ENCODE data around the gene SLC24A3. TPM values are rescaled to one million over a fixed set of nuclear protein-coding genes. Genes with fewer than 3 reads are reported as not detected.

SLC24A3 gene
- total and polyA plus RNA-seq, 2 experiments from 2014 or later, result 0.81 to 2.5 TPM

DNA sequence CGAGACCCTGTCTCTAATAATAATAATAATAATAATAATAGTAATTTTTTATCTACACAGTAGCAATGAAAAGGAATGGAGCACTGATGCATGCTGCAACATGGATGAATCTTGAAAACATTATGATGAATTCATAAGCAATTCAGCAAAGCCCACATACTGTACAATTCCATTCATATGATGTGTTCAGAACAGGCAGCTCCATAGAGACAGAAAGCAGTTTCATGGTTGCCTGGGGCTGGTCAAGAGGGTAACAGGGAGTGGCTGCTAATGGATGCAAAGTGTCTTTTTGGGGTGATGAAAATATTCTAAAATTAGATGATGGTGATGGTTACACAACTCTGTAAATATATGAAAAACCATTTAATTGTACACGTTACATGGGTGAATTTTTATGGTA lies 43.6 kb downstream of the SLC24A3 start:
- no peaks in the 10 kb centered on the region for H3K4me1 ChIP-seq (ENCODE audit: insufficient read depth)
- no peaks in the 10 kb centered on the region for H3K9me3 Mint-ChIP-seq
- no peak overlapping the region for H3K4me2 ChIP-seq
- H3F3A ChIP-seq (replicated peaks; ENCODE audit: low read depth), result no peaks in the 10 kb centered on the region
- TF ChIP-seq ZNF331 (CRISPR knock-in tag; IDR thresholded peaks at IDR 0.05; ENCODE audit: low read depth) (no peak), ZNF114 (CRISPR knock-in tag; IDR thresholded peaks at IDR 0.05) (no peak)
- TF ChIP-seq, protein P1, sequence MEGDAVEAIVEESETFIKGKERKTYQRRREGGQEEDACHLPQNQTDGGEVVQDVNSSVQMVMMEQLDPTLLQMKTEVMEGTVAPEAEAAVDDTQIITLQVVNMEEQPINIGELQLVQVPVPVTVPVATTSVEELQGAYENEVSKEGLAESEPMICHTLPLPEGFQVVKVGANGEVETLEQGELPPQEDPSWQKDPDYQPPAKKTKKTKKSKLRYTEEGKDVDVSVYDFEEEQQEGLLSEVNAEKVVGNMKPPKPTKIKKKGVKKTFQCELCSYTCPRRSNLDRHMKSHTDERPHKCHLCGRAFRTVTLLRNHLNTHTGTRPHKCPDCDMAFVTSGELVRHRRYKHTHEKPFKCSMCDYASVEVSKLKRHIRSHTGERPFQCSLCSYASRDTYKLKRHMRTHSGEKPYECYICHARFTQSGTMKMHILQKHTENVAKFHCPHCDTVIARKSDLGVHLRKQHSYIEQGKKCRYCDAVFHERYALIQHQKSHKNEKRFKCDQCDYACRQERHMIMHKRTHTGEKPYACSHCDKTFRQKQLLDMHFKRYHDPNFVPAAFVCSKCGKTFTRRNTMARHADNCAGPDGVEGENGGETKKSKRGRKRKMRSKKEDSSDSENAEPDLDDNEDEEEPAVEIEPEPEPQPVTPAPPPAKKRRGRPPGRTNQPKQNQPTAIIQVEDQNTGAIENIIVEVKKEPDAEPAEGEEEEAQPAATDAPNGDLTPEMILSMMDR (conservative IDR thresholded peaks at IDR 0.05; ENCODE audit: low read depth in 2 of 2), result no peak
- H3K4me3 ChIP-seq, result no peak overlapping the region
- no peaks in the 10 kb centered on the region for H3K27me3 ChIP-seq (ENCODE audit: insufficient read depth)
- peaks cover 11% of the 10 kb centered on the region; the same call in 2 of the 3 replicates for H3K4me1 Mint-ChIP-seq
- H3K4me3 Mint-ChIP-seq, result no peak overlapping the region
- H3K27ac Mint-ChIP-seq, result no peak overlapping the region
- ATAC-seq, result no peak
- H3K27me3 Mint-ChIP-seq (ENCODE audit: insufficient read depth, low read depth, poor library complexity), result no peaks in the 10 kb centered on the region
- DNase-seq (ENCODE audit: low spot score), result no peak
- H3K36me3 Mint-ChIP-seq (ENCODE audit: low read depth), result no peaks in the 10 kb centered on the region
- no peaks in the 10 kb centered on the region for H4K20me1 ChIP-seq (replicated peaks; ENCODE audit: insufficient read depth)
- H2AFZ ChIP-seq, result no peak overlapping the region
- H3K27ac ChIP-seq (ENCODE audit: low read depth), result no peak overlapping the region
- H3K36me3 ChIP-seq (ENCODE audit: insufficient read depth), result no peaks in the 10 kb centered on the region
- peaks cover 6% of the 10 kb centered on the region for H3K9me2 ChIP-seq (ENCODE audit: insufficient read depth)
- H3K79me2 ChIP-seq (replicated peaks; ENCODE audit: insufficient read depth), result no peaks in the 10 kb centered on the region

DNA sequence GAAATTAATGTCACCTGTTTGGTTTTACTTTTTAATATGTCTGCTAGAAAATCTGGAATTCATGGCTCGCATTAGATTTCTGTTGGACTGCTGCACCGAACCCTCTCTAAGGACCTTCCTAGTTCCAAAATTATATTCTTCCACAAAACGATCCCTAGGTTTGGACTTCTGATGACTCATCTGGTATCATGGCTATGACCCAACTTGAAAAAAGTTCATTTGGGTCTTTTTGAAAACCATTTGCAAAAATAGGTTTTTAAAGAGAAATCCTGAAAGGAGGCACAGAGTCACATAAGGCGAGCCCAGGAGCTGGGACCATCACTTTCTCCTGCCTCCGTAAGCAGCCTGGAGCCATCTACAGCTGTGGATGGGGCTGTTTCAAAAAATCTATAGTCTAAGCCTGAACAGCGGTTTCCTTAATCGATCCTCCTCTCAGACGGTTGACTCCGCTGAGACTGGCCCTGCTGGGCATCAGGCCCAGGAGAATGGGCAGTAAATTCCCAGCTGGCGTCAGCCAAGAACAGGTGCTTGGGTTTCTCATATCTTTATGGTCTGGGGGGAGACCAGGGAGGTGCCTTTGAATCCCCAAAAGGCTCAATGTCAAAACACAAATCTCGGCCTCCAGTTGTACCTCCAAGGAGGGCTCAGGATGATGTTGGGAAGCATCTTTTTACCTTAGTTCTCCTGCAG lies 44.6 kb downstream of the SLC24A3 start:
- H3K4me1 ChIP-seq (ENCODE audit: insufficient read depth), result no peaks in the 10 kb centered on the region
- peaks cover 2% of the 10 kb centered on the region for H3K27me3 Mint-ChIP-seq (ENCODE audit: insufficient read depth, low read depth, poor library complexity)
- H3K9me3 Mint-ChIP-seq, result no peaks in the 10 kb centered on the region
- H3K27me3 ChIP-seq (ENCODE audit: insufficient read depth), result no peaks in the 10 kb centered on the region
- no peaks in the 10 kb centered on the region for H4K20me1 ChIP-seq (replicated peaks; ENCODE audit: insufficient read depth)
- H3K4me1 Mint-ChIP-seq, result peaks cover 9% of the 10 kb centered on the region; the same call in 2 of the 3 replicates
- peaks cover 6% of the 10 kb centered on the region for H3K9me2 ChIP-seq (ENCODE audit: insufficient read depth)
- DNase-seq (ENCODE audit: low spot score), result no peak
- H3K27ac ChIP-seq (ENCODE audit: low read depth), result no peak overlapping the region
- H2AFZ ChIP-seq, result no peak overlapping the region
- no peaks in the 10 kb centered on the region for H3K36me3 ChIP-seq (ENCODE audit: insufficient read depth)
- no peak for ATAC-seq
- TF ChIP-seq JUNB (IDR thresholded peaks at IDR 0.05; ENCODE audit: unreplicated experiment) (no peak), STAT1 (IDR thresholded peaks at IDR 0.05; ENCODE audit: unreplicated experiment) (no peak), CREB1 (CRISPR knock-in tag; IDR thresholded peaks at IDR 0.05; ENCODE audit: low read depth) (no peak), NANOG (IDR thresholded peaks at IDR 0.05; ENCODE audit: borderline replicate concordance) (no peak), EZH2phosphoT487 (IDR thresholded peaks at IDR 0.05; ENCODE audit: unreplicated experiment) (no peak), EZH2 (IDR thresholded peaks at IDR 0.05; ENCODE audit: low read depth, unreplicated experiment) (no peak)
- TF ChIP-seq, protein P2, sequence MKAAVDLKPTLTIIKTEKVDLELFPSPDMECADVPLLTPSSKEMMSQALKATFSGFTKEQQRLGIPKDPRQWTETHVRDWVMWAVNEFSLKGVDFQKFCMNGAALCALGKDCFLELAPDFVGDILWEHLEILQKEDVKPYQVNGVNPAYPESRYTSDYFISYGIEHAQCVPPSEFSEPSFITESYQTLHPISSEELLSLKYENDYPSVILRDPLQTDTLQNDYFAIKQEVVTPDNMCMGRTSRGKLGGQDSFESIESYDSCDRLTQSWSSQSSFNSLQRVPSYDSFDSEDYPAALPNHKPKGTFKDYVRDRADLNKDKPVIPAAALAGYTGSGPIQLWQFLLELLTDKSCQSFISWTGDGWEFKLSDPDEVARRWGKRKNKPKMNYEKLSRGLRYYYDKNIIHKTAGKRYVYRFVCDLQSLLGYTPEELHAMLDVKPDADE (IDR thresholded peaks at IDR 0.05), result no peak
- no peaks in the 10 kb centered on the region for H3F3A ChIP-seq (replicated peaks; ENCODE audit: low read depth)
- H3K27ac Mint-ChIP-seq, result no peak overlapping the region
- H3K79me2 ChIP-seq (replicated peaks; ENCODE audit: insufficient read depth), result no peaks in the 10 kb centered on the region
- no peak overlapping the region for H3K4me2 ChIP-seq
- H3K4me3 ChIP-seq, result no peak overlapping the region
- no peak overlapping the region for H3K4me3 Mint-ChIP-seq
- H3K36me3 Mint-ChIP-seq (ENCODE audit: low read depth), result no peaks in the 10 kb centered on the region
